Right lobe of liver (tissue), 4 donors: ENCODE measurements around the gene TMPRSS5.

Experiments used
- POLR2A ChIP-seq: fragments of 450-650 bp; IDR thresholded peaks from one replicate; pipeline ENCODE4 v1.6.1; 2017; ENCODE audit warnings: antibody characterized with exemption, mild to moderate bottlenecking
- TF ChIP-seq, protein P1 (sequence below), 4 donors: fragments of 200-600 bp in 3 of 4; fragments of 450-650 bp in 1 of 4; IDR thresholded peaks; one replicate each; pipeline versions ENCODE4 v1.5.1 to v1.8.0; 2016 to 2022; ENCODE audit warnings: antibody characterized with exemption in 4 of 4, mild to moderate bottlenecking in 2 of 4
- donor health status: DM: no; HTN: no; CAD: no.
- donor health status: DM: no; HTN: no; CAD: no.
- donor health status: DM: no; HTN: yes; CAD: no.

DNA sequence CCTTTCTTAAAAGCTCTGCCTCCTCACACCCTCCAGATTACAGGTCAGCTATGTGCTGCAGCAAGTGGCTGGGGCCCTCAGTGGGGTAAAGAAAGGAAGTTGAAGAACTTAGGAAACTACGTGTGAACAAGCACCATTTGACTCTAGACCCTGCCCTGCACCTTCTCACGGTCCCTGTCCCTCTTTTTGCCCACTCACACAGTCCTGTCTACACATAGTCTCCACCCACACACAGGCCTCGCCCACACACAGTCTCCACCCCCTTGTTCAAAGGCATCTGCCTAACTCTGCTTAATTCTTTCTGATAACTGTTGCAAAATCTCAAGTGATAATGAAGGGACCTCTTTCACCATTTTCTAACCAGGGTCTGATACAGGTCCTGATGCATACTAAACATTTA lies 59.0 kb downstream of the TMPRSS5 start:
- TF ChIP-seq, protein P1, sequence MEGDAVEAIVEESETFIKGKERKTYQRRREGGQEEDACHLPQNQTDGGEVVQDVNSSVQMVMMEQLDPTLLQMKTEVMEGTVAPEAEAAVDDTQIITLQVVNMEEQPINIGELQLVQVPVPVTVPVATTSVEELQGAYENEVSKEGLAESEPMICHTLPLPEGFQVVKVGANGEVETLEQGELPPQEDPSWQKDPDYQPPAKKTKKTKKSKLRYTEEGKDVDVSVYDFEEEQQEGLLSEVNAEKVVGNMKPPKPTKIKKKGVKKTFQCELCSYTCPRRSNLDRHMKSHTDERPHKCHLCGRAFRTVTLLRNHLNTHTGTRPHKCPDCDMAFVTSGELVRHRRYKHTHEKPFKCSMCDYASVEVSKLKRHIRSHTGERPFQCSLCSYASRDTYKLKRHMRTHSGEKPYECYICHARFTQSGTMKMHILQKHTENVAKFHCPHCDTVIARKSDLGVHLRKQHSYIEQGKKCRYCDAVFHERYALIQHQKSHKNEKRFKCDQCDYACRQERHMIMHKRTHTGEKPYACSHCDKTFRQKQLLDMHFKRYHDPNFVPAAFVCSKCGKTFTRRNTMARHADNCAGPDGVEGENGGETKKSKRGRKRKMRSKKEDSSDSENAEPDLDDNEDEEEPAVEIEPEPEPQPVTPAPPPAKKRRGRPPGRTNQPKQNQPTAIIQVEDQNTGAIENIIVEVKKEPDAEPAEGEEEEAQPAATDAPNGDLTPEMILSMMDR (IDR thresholded peaks at IDR 0.05), result no peak
- TF ChIP-seq POLR2A, result no peak
